ENCODE results near the gene PRMT9. TPM values are rescaled to one million over a fixed set of nuclear protein-coding genes. Genes with fewer than 3 reads are reported as not detected.

PRMT9 gene
- total and polyA plus RNA-seq, 2 of the 4 experiments (the other 2 are of a cell fraction) = 5.0 to 14.2 TPM

GRCh38 chr4:147638942-147639341, 45.0 kb downstream of the PRMT9 start:
- dilution Hi-C loops (cut with HindIII; ENCODE audit: low sequenced_read_pairs, unreplicated experiment) = no loop called here
- Histone ChIP-seq H3K4me1 (ENCODE audit: control insufficient read depth, insufficient read depth, low read length) (no peaks in the 10 kb centered on the region), H2BK5ac (ENCODE audit: low read depth, low read length, poor library complexity, severe bottlenecking) (no peak overlapping the region), H3K9me1 (ENCODE audit: insufficient read depth, low read length) (no peaks in the 10 kb centered on the region), H2BK20ac (ENCODE audit: low read depth, low read length) (no peak overlapping the region), H3K56ac (ENCODE audit: extremely low read depth, insufficient read depth, low read length) (no peak overlapping the region), H2BK15ac (ENCODE audit: low read depth, low read length) (no peak overlapping the region), H3K36me3 (ENCODE audit: control insufficient read depth, insufficient read depth, low read length) (peaks cover 11% of the 10 kb centered on the region), H2AK5ac (ENCODE audit: low read depth, low read length) (no peak overlapping the region), H3K4ac (ENCODE audit: low read depth, low read length) (no peak overlapping the region), H3K79me1 (ENCODE audit: low read depth in 1 of 2, low read length in 2 of 2) (peaks cover 0 to 8% of the 10 kb centered on the region in 2 experiments; a peak in 2 of 4 replicates), H3K9ac (ENCODE audit: low read depth, low read length) (no peak overlapping the region), H2AK9ac (replicated peaks; ENCODE audit: low read depth, low read length, poor library complexity) (no peak overlapping the region), H3K27me3 (ENCODE audit: control insufficient read depth, insufficient read depth, low read length) (no peaks in the 10 kb centered on the region), H3K14ac (replicated peaks; ENCODE audit: low read depth, low read length) (no peak overlapping the region), H4K8ac (ENCODE audit: low read depth in 2 of 2, low read length in 2 of 2) (no peak overlapping the region), H3K4me3 (ENCODE audit: insufficient read depth, low read depth, low read length) (no peak overlapping the region), H4K20me1 (ENCODE audit: insufficient read depth, low read length) (no peaks in the 10 kb centered on the region), H3K18ac (ENCODE audit: low read depth, low read length) (no peak overlapping the region), H3K27ac (ENCODE audit: insufficient read depth, low read length) (no peak overlapping the region), H3K23ac (ENCODE audit: low read depth, low read length) (no peak overlapping the region), H4K91ac (ENCODE audit: insufficient read depth, low read depth, low read length) (no peak overlapping the region), H4K5ac (ENCODE audit: low read depth, low read length) (no peak overlapping the region), H2AFZ (replicated peaks; ENCODE audit: low read length, poor library complexity) (no peak overlapping the region), H3K9me3 (ENCODE audit: control insufficient read depth, insufficient read depth, low read length) (no peaks in the 10 kb centered on the region; the same call in 1 of the 2 replicates), H2BK120ac (ENCODE audit: low read depth, low read length) (no peak overlapping the region), H3K4me2 (ENCODE audit: low read depth, low read length) (no peak overlapping the region; the same call in 1 of the 2 replicates)
- in situ Hi-C loops (cut with MboI; ENCODE audit: low sequenced_read_pairs) = no loop called here
- ChIA-PET POLR2A (ENCODE audit: unreplicated experiment) (no interaction called here), CTCF (no interaction called here)
- DNase-seq (peak; percentile 34), ATAC-seq (ENCODE audit: low read depth) (peak; percentile 24)
- TF ChIP-seq SMC3 (IDR thresholded peaks at IDR 0.05; ENCODE audit: low read depth, low read length) = no peak
- no peak for TF ChIP-seq USF2 (IDR thresholded peaks at IDR 0.05; ENCODE audit: low read depth, low read length)
- no peak for TF ChIP-seq FOS (IDR thresholded peaks at IDR 0.05; ENCODE audit: low read depth, low read length)
- TF ChIP-seq NFE2L2 (IDR thresholded peaks at IDR 0.05; ENCODE audit: low read depth, low read length) = no peak
- no peak for TF ChIP-seq RCOR1 (IDR thresholded peaks at IDR 0.05; ENCODE audit: insufficient replicate concordance, low read length)
- no peak for TF ChIP-seq BHLHE40 (IDR thresholded peaks at IDR 0.05; ENCODE audit: low read depth, low read length)
- no CpG with 5 or more reads among the region's 2 CpGs for WGBS, 2 experiments (ENCODE audit: extremely low coverage in 2 of 2, insufficient read length in 1 of 2)
- no TSS peak for BruUV-seq (replicated peaks)
- intact Hi-C loops (cut with micrococcal nuclease) = no loop called here

Measured in IMR-90 (cell line).